ENCODE measurements around the gene SLC22A3.

- TF ChIP-seq CTCF (IDR thresholded peaks at IDR 0.05; ENCODE audit: low read depth, low read length) (no peak), POLR2A (IDR thresholded peaks at IDR 0.05; ENCODE audit: extremely low read depth, insufficient read length) (no peak), MAX (IDR thresholded peaks at IDR 0.05; ENCODE audit: low read depth, low read length) (no peak)
Observed at GRCh38 chr6:160430203-160430602, 82.0 kb downstream of the SLC22A3 start.

All from NB4 (cell line).